IPS-15b (cell line): ENCODE data around the gene WIZ.

Experiments used
- H3K27me3 ChIP-seq: one replicate; pipeline ENCODE4 v1.6.1; 2013; ENCODE audit warnings: low read length; ENCODE audit not compliant: control insufficient read depth, insufficient read depth
- H3K36me3 ChIP-seq: one replicate; pipeline ENCODE4 v1.6.1; 2013; ENCODE audit warnings: low read length; ENCODE audit not compliant: control insufficient read depth, insufficient read depth
- H3K4me1 ChIP-seq: one replicate; pipeline ENCODE4 v1.6.1; 2013; ENCODE audit warnings: mild to moderate bottlenecking, low read length; ENCODE audit not compliant: control insufficient read depth, insufficient read depth
- H3K4me3 ChIP-seq: one replicate; pipeline ENCODE4 v1.5.1; 2013; ENCODE audit warnings: low read depth, low read length
- H3K9ac ChIP-seq: one replicate; pipeline ENCODE4 v1.6.1; 2013; ENCODE audit warnings: low read depth, mild to moderate bottlenecking, low read length
- H3K9me3 ChIP-seq: one replicate; pipeline ENCODE4 v1.6.1; 2013; ENCODE audit warnings: mild to moderate bottlenecking, low read length; ENCODE audit not compliant: control insufficient read depth, insufficient read depth

WIZ gene

DNA sequence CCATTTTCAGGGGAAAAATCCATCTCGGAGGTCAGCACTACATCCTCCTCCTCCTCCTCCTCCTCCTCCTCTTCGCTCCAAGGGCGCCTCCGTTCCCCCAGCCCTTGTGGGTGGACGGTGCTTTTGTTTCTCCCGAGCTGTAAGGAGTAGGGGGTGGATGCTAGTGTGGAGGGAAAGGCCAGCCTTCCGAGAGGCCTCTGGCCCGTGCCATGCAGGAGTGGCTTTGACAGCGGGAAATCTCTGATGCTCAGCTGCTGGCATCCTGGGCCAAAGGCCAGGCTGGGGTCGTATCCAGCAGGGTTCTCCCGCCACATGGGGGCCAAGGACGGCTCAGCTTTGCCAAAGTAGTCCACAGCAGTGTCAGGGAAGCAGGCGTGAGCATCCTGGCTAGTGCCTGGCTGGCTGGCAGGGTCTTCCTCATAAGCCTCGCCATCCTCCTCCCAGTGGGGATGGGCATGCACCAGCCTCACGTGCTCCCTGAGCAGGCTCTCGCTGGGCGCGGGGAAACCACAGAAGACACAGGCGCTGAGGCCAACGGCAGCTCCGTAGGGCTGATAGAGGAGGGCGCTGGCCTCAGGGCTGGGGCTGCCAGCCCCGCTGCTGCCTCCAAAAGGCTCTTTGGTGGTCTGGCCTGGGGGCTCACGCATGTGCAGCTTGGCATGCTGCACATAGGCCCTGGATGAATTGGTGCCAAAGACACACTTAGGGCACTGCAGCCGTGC, 10.5 kb downstream of the WIZ start:
- Histone ChIP-seq H3K4me3 (no peak overlapping the region), H3K36me3 (no peaks in the 10 kb centered on the region), H3K9ac (no peak overlapping the region), H3K9me3 (no peaks in the 10 kb centered on the region), H3K27me3 (no peaks in the 10 kb centered on the region), H3K4me1 (no peaks in the 10 kb centered on the region)

DNA sequence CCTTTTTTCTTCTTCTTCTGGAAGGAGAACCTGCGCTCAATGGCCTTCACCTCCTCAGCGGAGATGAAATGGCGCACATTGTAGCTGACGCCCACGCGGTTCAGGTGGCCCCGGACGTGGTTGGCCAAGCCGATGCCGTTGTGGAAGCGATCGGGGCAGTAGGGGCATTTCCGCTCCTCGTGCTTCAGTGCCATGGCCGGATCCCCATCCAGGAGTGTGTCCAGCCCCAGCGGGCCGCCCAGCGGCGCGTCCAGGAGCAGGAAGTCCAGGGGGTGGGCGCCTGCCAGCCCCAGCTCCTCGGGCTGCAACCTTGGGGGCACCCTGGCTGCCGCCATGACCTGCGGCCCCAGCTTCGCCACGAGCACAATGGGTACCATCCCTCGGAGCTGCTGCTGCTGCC, 11.2 kb downstream of the WIZ start:
- Histone ChIP-seq H3K36me3 (no peaks in the 10 kb centered on the region), H3K4me3 (no peak overlapping the region), H3K9ac (no peak overlapping the region), H3K27me3 (no peaks in the 10 kb centered on the region), H3K4me1 (peaks cover 1% of the 10 kb centered on the region), H3K9me3 (no peaks in the 10 kb centered on the region)

GRCh38 chr19:15438124-15438496, 11.6 kb downstream of the WIZ start:
- H3K4me1 ChIP-seq, result peaks cover 5% of the 10 kb centered on the region
- no peaks in the 10 kb centered on the region for H3K9me3 ChIP-seq
- H3K9ac ChIP-seq, result no peak overlapping the region
- H3K36me3 ChIP-seq, result no peaks in the 10 kb centered on the region
- no peaks in the 10 kb centered on the region for H3K27me3 ChIP-seq
- no peak overlapping the region for H3K4me3 ChIP-seq

GRCh38 chr19:15437355-15438123, 12.2 kb downstream of the WIZ start:
- no peak overlapping the region for H3K4me3 ChIP-seq
- peaks cover 5% of the 10 kb centered on the region for H3K4me1 ChIP-seq
- no peaks in the 10 kb centered on the region for H3K36me3 ChIP-seq
- no peaks in the 10 kb centered on the region for H3K27me3 ChIP-seq
- no peak overlapping the region for H3K9ac ChIP-seq
- H3K9me3 ChIP-seq, result no peaks in the 10 kb centered on the region

DNA sequence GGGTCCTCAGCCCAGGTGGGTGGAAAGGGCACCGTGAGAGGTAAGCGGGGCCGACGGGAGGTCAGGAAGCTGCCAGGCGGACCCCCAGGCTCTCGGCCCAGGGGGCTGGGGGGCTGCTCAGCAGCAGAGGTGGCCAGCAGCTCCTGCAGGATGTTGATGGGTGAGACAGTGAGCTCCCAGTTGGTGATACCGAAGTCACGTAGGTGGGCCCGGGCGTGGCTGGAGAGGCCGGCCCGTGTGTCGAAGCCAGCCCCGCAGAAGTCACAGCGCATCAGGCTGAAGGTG, 13.0 kb downstream of the WIZ start:
- H3K36me3 ChIP-seq, result no peaks in the 10 kb centered on the region
- peaks cover 5% of the 10 kb centered on the region for H3K4me1 ChIP-seq
- no peaks in the 10 kb centered on the region for H3K9me3 ChIP-seq
- no peaks in the 10 kb centered on the region for H3K27me3 ChIP-seq
- H3K4me3 ChIP-seq, result no peak overlapping the region
- H3K9ac ChIP-seq, result no peak overlapping the region

GRCh38 chr19:15436012-15436825, 13.5 kb downstream of the WIZ start:
- Histone ChIP-seq H3K9me3 (no peaks in the 10 kb centered on the region), H3K36me3 (no peaks in the 10 kb centered on the region), H3K27me3 (no peaks in the 10 kb centered on the region), H3K4me1 (peaks cover 5% of the 10 kb centered on the region), H3K4me3 (no peak overlapping the region), H3K9ac (no peak overlapping the region)

DNA sequence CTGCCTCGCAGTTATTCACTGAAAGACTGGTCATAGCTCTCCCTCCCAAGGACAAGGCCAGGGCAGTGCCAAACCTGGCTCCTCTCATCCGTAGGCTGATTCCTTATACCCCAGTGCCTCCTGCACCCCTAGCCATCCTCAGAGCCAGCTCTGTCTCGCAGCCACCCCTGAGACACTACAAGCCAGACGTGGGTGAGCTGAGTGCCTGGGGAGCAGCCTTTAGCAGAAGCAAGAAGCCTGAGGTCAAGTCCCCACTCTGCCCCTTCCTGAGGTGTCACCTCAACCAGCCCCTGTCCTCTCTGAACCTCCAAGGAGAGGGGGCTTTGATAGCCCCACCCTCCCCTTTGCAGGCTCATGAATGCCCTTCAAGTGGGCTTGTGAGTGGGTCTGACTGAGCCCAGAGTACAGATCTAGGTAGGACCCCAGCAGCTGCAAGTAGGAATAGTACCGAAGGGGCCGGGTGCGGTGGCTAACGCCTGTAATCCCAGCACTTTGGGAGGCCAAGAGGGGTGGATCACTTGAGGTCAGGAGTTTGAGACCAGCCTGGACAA, 16.2 kb downstream of the WIZ start:
- Histone ChIP-seq H3K27me3 (no peaks in the 10 kb centered on the region), H3K4me3 (peak overlapping the region; percentile 90), H3K36me3 (peaks cover 3% of the 10 kb centered on the region), H3K4me1 (peaks cover 5% of the 10 kb centered on the region), H3K9ac (no peak overlapping the region), H3K9me3 (no peaks in the 10 kb centered on the region)

- Histone ChIP-seq H3K9me3 (no peaks in the 10 kb centered on the region), H3K4me1 (peaks cover 5% of the 10 kb centered on the region), H3K36me3 (peaks cover 3% of the 10 kb centered on the region), H3K27me3 (no peaks in the 10 kb centered on the region), H3K9ac (peak overlapping the region; percentile 54), H3K4me3 (peak overlapping the region; percentile 90)
Measured at GRCh38 chr19:15432629-15433518, 16.9 kb downstream of the WIZ start.

DNA sequence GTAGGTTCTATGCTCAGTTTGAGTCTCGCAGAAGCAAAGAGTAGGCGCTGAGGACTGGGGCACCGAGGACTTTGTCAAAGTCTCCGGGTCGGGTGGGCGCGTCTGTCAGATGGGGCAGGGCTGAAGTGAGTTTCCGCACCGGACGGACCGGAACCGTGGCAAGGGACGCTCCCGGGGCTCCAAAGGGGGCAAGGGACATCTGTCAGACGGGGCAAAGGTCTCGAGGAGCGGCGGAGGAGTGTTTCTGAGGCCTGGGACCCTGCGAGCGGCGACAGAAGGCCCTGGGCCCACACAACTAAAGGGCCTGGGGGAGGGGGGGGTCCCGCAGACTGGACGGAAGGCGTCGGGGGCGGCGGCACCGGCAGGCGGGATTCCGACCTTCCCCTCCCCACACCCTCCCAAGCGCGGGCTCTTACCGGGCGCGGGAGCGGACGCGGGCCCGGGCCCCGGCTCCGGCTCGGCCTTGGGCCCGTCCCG, 17.7 kb downstream of the WIZ start:
- H3K4me3 ChIP-seq, result peak overlapping the region; percentile 80

DNA sequence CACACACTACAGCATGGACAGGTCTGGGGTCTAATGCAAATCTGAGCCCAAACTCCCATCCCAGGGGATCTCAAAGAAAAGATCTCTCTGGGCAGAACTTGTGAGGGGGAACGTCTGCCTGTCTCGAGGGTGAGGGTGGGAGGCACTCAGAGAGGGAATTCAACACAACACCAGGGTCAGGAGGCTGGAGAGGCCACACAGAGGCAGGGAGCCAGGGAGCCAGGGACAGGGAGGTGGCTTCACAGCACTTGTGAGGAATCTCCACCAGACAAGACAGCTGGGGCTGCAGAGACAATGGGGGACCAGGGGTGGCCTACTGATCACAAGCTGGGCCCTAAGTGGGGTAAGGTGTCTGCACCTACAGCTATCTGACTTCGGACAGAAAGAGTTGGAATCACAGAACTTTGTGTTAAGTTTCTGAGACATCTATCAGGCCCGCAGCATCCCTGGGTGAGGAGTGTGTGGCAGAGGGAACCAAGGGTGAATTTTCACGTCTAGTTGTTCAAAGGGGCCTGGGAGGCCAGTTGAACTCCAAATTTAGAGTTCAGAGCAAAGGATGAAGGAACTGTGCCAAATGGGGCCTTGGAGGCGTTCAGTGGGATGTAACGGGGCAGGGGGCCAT, 18.2 kb downstream of the WIZ start:
- peaks cover 14% of the 10 kb centered on the region for H3K36me3 ChIP-seq
- H3K9me3 ChIP-seq, result no peaks in the 10 kb centered on the region
- peaks cover 5% of the 10 kb centered on the region for H3K4me1 ChIP-seq
- no peaks in the 10 kb centered on the region for H3K27me3 ChIP-seq
- H3K9ac ChIP-seq, result peak overlapping the region; percentile 65
- peak overlapping the region; percentile 80 for H3K4me3 ChIP-seq

More for the DNA sequence above, 17.7 kb downstream of the WIZ start:
- peaks cover 10% of the 10 kb centered on the region for H3K36me3 ChIP-seq
- no peaks in the 10 kb centered on the region for H3K27me3 ChIP-seq
- peak overlapping the region; percentile 65 for H3K9ac ChIP-seq
- peaks cover 5% of the 10 kb centered on the region for H3K4me1 ChIP-seq
- no peaks in the 10 kb centered on the region for H3K9me3 ChIP-seq
